HG02885 (cell line): ENCODE data around the gene ANKIB1.

Experiments used
- ATAC-seq: cut with Tn5 transposase; IDR thresholded peaks from one replicate; pipeline ENCODE4 v1.9.1; 2021; ENCODE audit warnings: mild to moderate bottlenecking; ENCODE audit not compliant: unreplicated experiment, poor library complexity

The ANKIB1 gene

GRCh38 chr7:92266415-92267241, 20.9 kb downstream of the ANKIB1 start:
- no peak for ATAC-seq

GRCh38 chr7:92268921-92269320, 23.1 kb downstream of the ANKIB1 start:
- ATAC-seq: no peak

GRCh38 chr7:92275327-92275726, 29.6 kb downstream of the ANKIB1 start:
- ATAC-seq: no peak

GRCh38 chr7:92276460-92276864, 30.7 kb downstream of the ANKIB1 start:
- peak; percentile 93 for ATAC-seq

GRCh38 chr7:92279396-92280031, 33.7 kb downstream of the ANKIB1 start:
- no peak for ATAC-seq

- no peak for ATAC-seq
Observed at GRCh38 chr7:92281031-92281430, 35.3 kb downstream of the ANKIB1 start.

- ATAC-seq: no peak
Observed at GRCh38 chr7:92282221-92282814, 36.5 kb downstream of the ANKIB1 start.

GRCh38 chr7:92282930-92283329, 37.2 kb downstream of the ANKIB1 start:
- ATAC-seq: no peak

- peak; percentile 46 for ATAC-seq
Observed at GRCh38 chr7:92289321-92289720, 43.5 kb downstream of the ANKIB1 start.

GRCh38 chr7:92292981-92293380, 47.2 kb downstream of the ANKIB1 start:
- ATAC-seq: peak; percentile 43

- ATAC-seq: no peak
Observed at GRCh38 chr7:92293896-92294590, 48.3 kb downstream of the ANKIB1 start.

GRCh38 chr7:92295391-92295790, 49.6 kb downstream of the ANKIB1 start:
- ATAC-seq: no peak

GRCh38 chr7:92296235-92296634, 50.5 kb downstream of the ANKIB1 start:
- no peak for ATAC-seq

- ATAC-seq: no peak
Observed at GRCh38 chr7:92296880-92297445, 51.2 kb downstream of the ANKIB1 start.

- ATAC-seq: no peak
Observed at GRCh38 chr7:92297736-92298135, 52.0 kb downstream of the ANKIB1 start.

- ATAC-seq: no peak
Observed at GRCh38 chr7:92303761-92304160, 58.0 kb downstream of the ANKIB1 start.

- ATAC-seq: no peak
Observed at GRCh38 chr7:92304406-92304893, 58.7 kb downstream of the ANKIB1 start.

- ATAC-seq: no peak
Observed at GRCh38 chr7:92306153-92306552, 60.4 kb downstream of the ANKIB1 start.

- no peak for ATAC-seq
Observed at GRCh38 chr7:92313055-92313454, 67.3 kb downstream of the ANKIB1 start.

GRCh38 chr7:92319243-92319642, 73.5 kb downstream of the ANKIB1 start:
- no peak for ATAC-seq
